H1 (cell line): Measurements from ENCODE around the gene EDEM2. TPM values are rescaled to one million over a fixed set of nuclear protein-coding genes. Genes with fewer than 3 reads are reported as not detected.

Source experiments
- CTCF ChIA-PET: fragments of 300-600 bp; sonication (Branson Sonifier 250); formaldehyde crosslinking; loops from one replicate; lab custom pipeline; 2021; ENCODE audit not compliant: partially characterized antibody; lab: Charles Lee
- POLR2A ChIA-PET: fragments of 300-600 bp; sonication (Branson Sonifier 250); formaldehyde crosslinking; loops from one replicate; lab custom pipeline; 2021; ENCODE audit warnings: inconsistent platforms; ENCODE audit not compliant: partially characterized antibody; lab: Charles Lee
- DNase-seq, 2 experiments: peaks; one replicate each; pipeline versions ENCODE4 v3.0.0 to v3.0.0-alpha.2; 2010 to 2022; ENCODE audit warnings: low spot score in 2 of 2, low read depth in 1 of 2, mixed read lengths in 1 of 2
- FAIRE-seq: peaks from 2 replicates; lab custom pipeline; 2011; peaks lifted over from hg19 to GRCh38; lab: Jason Lieb, UNC
- H2AFZ ChIP-seq: 2 replicates; pipeline ENCODE4 v1.8.1; 2012; ENCODE audit warnings: low read length, inconsistent platforms
- H2AK5ac ChIP-seq: 2 replicates; pipeline ENCODE4 v1.6.1; 2013; ENCODE audit warnings: low read depth, low read length
- H2BK120ac ChIP-seq: replicated peaks from 2 replicates; pipeline ENCODE3; 2013; ENCODE audit warnings: low read depth, low read length, inconsistent platforms
- H2BK12ac ChIP-seq: 2 replicates; pipeline ENCODE4 v1.6.1; 2013; ENCODE audit warnings: low read depth, low read length
- H2BK15ac ChIP-seq: 2 replicates; pipeline ENCODE4 v1.6.1; 2013; ENCODE audit warnings: low read length
- H2BK20ac ChIP-seq: 2 replicates; pipeline ENCODE4 v1.6.1; 2013; ENCODE audit warnings: low read length
- H2BK5ac ChIP-seq: 2 replicates; pipeline ENCODE4 v1.6.1; 2013; ENCODE audit warnings: low read depth, low read length
- H3K14ac ChIP-seq: 2 replicates; pipeline ENCODE4 v1.6.1; 2013; ENCODE audit warnings: inconsistent platforms; ENCODE audit not compliant: insufficient read length
- H3K18ac ChIP-seq: 2 replicates; pipeline ENCODE4 v1.6.1; 2013; ENCODE audit warnings: low read length; ENCODE audit errors: extremely low read depth
- H3K23ac ChIP-seq: 2 replicates; pipeline ENCODE4 v1.6.1; 2013; ENCODE audit warnings: inconsistent platforms; ENCODE audit not compliant: insufficient read length
- H3K23me2 ChIP-seq: 2 replicates; pipeline ENCODE4 v1.6.1; 2013; ENCODE audit warnings: low read depth, low read length
- H3K27ac ChIP-seq: 2 replicates; pipeline ENCODE4 v1.6.1; 2011; ENCODE audit warnings: low read depth, low read length, inconsistent platforms
- H3K27me3 ChIP-seq, 4 experiments: replicated peaks in 1 of 4; 1 replicate in 1 of 4; 2 replicates in 3 of 4; pipeline versions ENCODE4 v1.6.1 to v1.8.1; 2011 to 2013; ENCODE audit warnings: low read length in 3 of 4, mild to moderate bottlenecking in 3 of 4, inconsistent platforms in 2 of 4, mixed read lengths in 2 of 4, moderate library complexity in 1 of 4; ENCODE audit not compliant: control insufficient read depth in 3 of 4, insufficient read depth in 3 of 4; ENCODE audit errors: extremely low read depth in 1 of 4
- H3K36me3 ChIP-seq, 4 experiments: 2 replicates each; pipeline versions ENCODE4 v1.6.1 to v1.8.1; 2011 to 2013; ENCODE audit warnings: mild to moderate bottlenecking in 4 of 4, low read length in 3 of 4, moderate library complexity in 2 of 4, control low read depth in 1 of 4, inconsistent platforms in 1 of 4; ENCODE audit not compliant: insufficient read depth in 4 of 4, control insufficient read depth in 2 of 4
- H3K4ac ChIP-seq: replicated peaks from 2 replicates; pipeline ENCODE3; 2013; ENCODE audit warnings: low read length, low read depth, mixed read lengths, inconsistent platforms; ENCODE audit not compliant: insufficient read length
- H3K4me1 ChIP-seq, 4 experiments: replicated peaks in 1 of 4; 1 replicate in 1 of 4; 2 replicates in 3 of 4; pipeline versions ENCODE4 v1.6.1 to v1.8.1; 2011 to 2013; ENCODE audit warnings: low read length in 3 of 4, inconsistent platforms in 2 of 4, mixed read lengths in 1 of 4; ENCODE audit not compliant: insufficient read depth in 4 of 4, control insufficient read depth in 3 of 4
- H3K4me2 ChIP-seq, 2 experiments: 2 replicates each; pipeline versions ENCODE4 v1.6.1 to v1.8.1; 2011 to 2013; ENCODE audit warnings: low read depth in 2 of 2, low read length in 2 of 2, control low read depth in 1 of 2, inconsistent platforms in 1 of 2, mild to moderate bottlenecking in 1 of 2; ENCODE audit not compliant: insufficient read depth in 1 of 2
- H3K4me3 ChIP-seq, 4 experiments: fragments of 200-600, 300-600 bp in 1 of 4; sonication (generic), shearing (Covaris generic), sonication (Bioruptor Twin) in 1 of 4; 2 replicates each; pipeline versions ENCODE4 v1.5.1 to v1.8.1; 2011 to 2016; ENCODE audit warnings: low read length in 4 of 4, low read depth in 3 of 4, control low read depth in 2 of 4, inconsistent platforms in 2 of 4, mild to moderate bottlenecking in 2 of 4, mixed read lengths in 1 of 4, moderate library complexity in 1 of 4; ENCODE audit not compliant: insufficient read depth in 2 of 4; ENCODE audit errors: extremely low read depth in 1 of 4
- H3K56ac ChIP-seq: replicated peaks from 2 replicates; pipeline ENCODE3; 2013; ENCODE audit warnings: low read depth, mild to moderate bottlenecking, mixed read lengths, low read length, inconsistent platforms; ENCODE audit not compliant: insufficient read length
- H3K79me1 ChIP-seq: 2 replicates; pipeline ENCODE4 v1.6.1; 2013; ENCODE audit warnings: low read depth, low read length, control low read depth
- H3K79me2 ChIP-seq, 2 experiments: 2 replicates each; pipeline versions ENCODE4 v1.6.1 to v1.8.1; 2012 to 2013; ENCODE audit warnings: low read length in 2 of 2, mild to moderate bottlenecking in 2 of 2, inconsistent platforms in 1 of 2; ENCODE audit not compliant: insufficient read depth in 2 of 2, control insufficient read depth in 1 of 2
- H3K9ac ChIP-seq, 4 experiments: replicated peaks in 1 of 4; 1 replicate in 1 of 4; 2 replicates in 3 of 4; pipeline versions ENCODE4 v1.6.1 to v1.8.1; 2011 to 2013; ENCODE audit warnings: low read depth in 3 of 4, low read length in 3 of 4, control low read depth in 2 of 4, mild to moderate bottlenecking in 2 of 4, moderate library complexity in 2 of 4, inconsistent platforms in 1 of 4; ENCODE audit errors: extremely low read depth in 1 of 4
- H3K9me3 ChIP-seq, 2 experiments: 2 replicates each; pipeline versions ENCODE4 v1.6.1 to v1.8.1; 2012 to 2013; ENCODE audit warnings: mild to moderate bottlenecking in 2 of 2, moderate library complexity in 2 of 2, control low read depth in 1 of 2, inconsistent platforms in 1 of 2, low read depth in 1 of 2, low read length in 1 of 2, mixed read lengths in 1 of 2; ENCODE audit not compliant: insufficient read depth in 2 of 2
- H4K20me1 ChIP-seq, 2 experiments: replicated peaks in 1 of 2; 2 replicates each; pipeline versions ENCODE3 to v1.8.1; 2011 to 2013; ENCODE audit warnings: inconsistent platforms in 2 of 2, low read length in 2 of 2, mild to moderate bottlenecking in 1 of 2; ENCODE audit not compliant: insufficient read depth in 2 of 2, control insufficient read depth in 1 of 2
- H4K5ac ChIP-seq: 2 replicates; pipeline ENCODE4 v1.6.1; 2013; ENCODE audit warnings: low read length, low read depth, mixed read lengths, inconsistent platforms; ENCODE audit not compliant: insufficient read length
- H4K8ac ChIP-seq: 2 replicates; pipeline ENCODE4 v1.8.0; 2013; ENCODE audit warnings: mild to moderate bottlenecking, moderate library complexity, low read length, inconsistent platforms; ENCODE audit not compliant: insufficient read depth; ENCODE audit errors: extremely low read depth
- H4K91ac ChIP-seq: replicated peaks from 2 replicates; pipeline ENCODE3; 2013; ENCODE audit warnings: low read length, mixed read lengths, inconsistent platforms; ENCODE audit not compliant: insufficient read length
- BACH1 ChIP-seq: IDR thresholded peaks from 2 replicates; pipeline ENCODE4 v1.6.1; 2012; ENCODE audit warnings: low read length, improper control_type of control experiment
- CBX5 ChIP-seq: fragments of 300-800, 300-1000 bp; sonication (generic); IDR thresholded peaks from 2 replicates; pipeline ENCODE4 v1.7.1; 2016; ENCODE audit warnings: antibody characterized with exemption, low read length, low read depth
- CHD2 ChIP-seq: IDR thresholded peaks from 2 replicates; pipeline ENCODE4 v1.6.1; 2012; ENCODE audit warnings: low read length, improper control_type of control experiment
- EP300 ChIP-seq, 2 experiments: IDR thresholded peaks; 1 replicate in 1 of 2; 2 replicates in 1 of 2; pipeline ENCODE4 v1.6.1; 2011 to 2012; ENCODE audit warnings: low read depth in 2 of 2, low read length in 2 of 2, mild to moderate bottlenecking in 2 of 2, borderline replicate concordance in 1 of 2, inconsistent platforms in 1 of 2, moderate library complexity in 1 of 2
- FOSL1 ChIP-seq: IDR thresholded peaks from 2 replicates; pipeline ENCODE4 v1.6.1; 2011; ENCODE audit warnings: mild to moderate bottlenecking, low read depth, low read length, moderate library complexity; ENCODE audit not compliant: insufficient read depth
- POLR2A ChIP-seq, 2 experiments: IDR thresholded peaks; 1 replicate in 1 of 2; 2 replicates in 1 of 2; pipeline ENCODE4 v1.6.1; 2011; ENCODE audit warnings: low read depth in 2 of 2, low read length in 2 of 2, mild to moderate bottlenecking in 2 of 2; ENCODE audit errors: control extremely low read depth in 1 of 2
- RAD21 ChIP-seq, 2 experiments: IDR thresholded peaks in 1 of 2; conservative IDR thresholded peaks in 1 of 2; 2 replicates each; pipeline ENCODE4 v1.6.1; 2011; ENCODE audit warnings: low read depth in 2 of 2, low read length in 2 of 2, improper control_type of control experiment in 1 of 2, inconsistent platforms in 1 of 2, mild to moderate bottlenecking in 1 of 2, moderate library complexity in 1 of 2
- RXRA ChIP-seq: IDR thresholded peaks from 2 replicates; pipeline ENCODE4 v1.6.1; 2011; ENCODE audit warnings: low read depth, mild to moderate bottlenecking, low read length, moderate library complexity; ENCODE audit not compliant: insufficient read depth
- SP2 ChIP-seq: IDR thresholded peaks from 2 replicates; pipeline ENCODE4 v1.6.1; 2012; ENCODE audit warnings: mild to moderate bottlenecking, low read length, inconsistent platforms
- SRF ChIP-seq: IDR thresholded peaks from 2 replicates; pipeline ENCODE4 v1.6.1; 2011; ENCODE audit warnings: mild to moderate bottlenecking, low read depth, low read length, moderate library complexity
- TAF1 ChIP-seq: IDR thresholded peaks from 2 replicates; pipeline ENCODE4 v1.6.1; 2011; ENCODE audit warnings: mild to moderate bottlenecking, low read depth, low read length
- ZNF274 ChIP-seq: IDR thresholded peaks from 2 replicates; pipeline ENCODE4 v1.7.0; 2012; ENCODE audit warnings: low read length, borderline replicate concordance; ENCODE audit errors: extremely low read depth
- WGBS, 2 experiments: shearing (Covaris generic) in 1 of 2; methylation state at CpG; one replicate each; pipeline versions ENCODE4 v1.1.6 to v1.1.7; 2013 to 2015; ENCODE audit warnings: low lambda C conversion rate in 2 of 2, mixed read lengths in 2 of 2, inconsistent platforms in 1 of 2, low coverage in 1 of 2, missing lambda C conversion rate in 1 of 2; ENCODE audit not compliant: insufficient replicate concordance in 2 of 2, insufficient coverage in 1 of 2, insufficient read length in 1 of 2; ENCODE audit errors: extremely low coverage in 1 of 2, missing lambda C conversion rate in 1 of 2; 5-methylcytosine and 5-hydroxymethylcytosine counted together
- polyA plus RNA-seq, 7 experiments: library from polyadenylated mRNA; depleted of rRNA in 3 of 7; stranded (reverse) in 5 of 7; unstranded in 2 of 7; fragments of >200 nt in 5 of 7; fragments of 200-250 nt in 2 of 7; gene quantifications; 1 replicate in 5 of 7; 2 replicates in 1 of 7; 4 replicates in 1 of 7; pipeline versions ENCODE4 v1.2.1 to v1.2.3, GENCODE V29; 2011 to 2013; ENCODE audit warnings: missing spikeins in 2 of 7, mixed read lengths in 2 of 7
- total RNA-seq: library from RNA; stranded (reverse); fragmentation: NEBNext Ultra II Directional; extraction: Animal tissue kit (Norgen Biotek cat#: 25700); gene quantifications from 2 replicates; pipeline ENCODE4 v1.2.1, GENCODE V29; 2021
- TF ChIP-seq, protein P1 (sequence below): IDR thresholded peaks from 2 replicates; pipeline ENCODE4 v1.6.1; 2012; ENCODE audit warnings: inconsistent platforms

Gene EDEM2
- total and polyA plus RNA-seq, 2 of the 8 experiments (the other 6 are each of a cell fraction or from before 2014, with no cell fraction given): 15.2 to 19.6 TPM

GRCh38 chr20:35087355-35087754, 59.8 kb downstream of the EDEM2 start:
- Histone ChIP-seq H3K4me3 (no peak overlapping the region), H3K27ac (no peak overlapping the region), H4K20me1 (peaks cover 0 to 5% of the 10 kb centered on the region in 2 experiments), H4K5ac (no peak overlapping the region), H3K4me1 (peaks cover 0 to 7% (median 3%) of the 10 kb centered on the region in 4 experiments; a peak in 5 of 7 replicates), H2BK120ac (no peak overlapping the region), H3K18ac (no peak overlapping the region), H3K36me3 (peaks cover 0 to 4% (median 3%) of the 10 kb centered on the region in 4 experiments; a peak in 2 of 8 replicates), H3K14ac (no peak overlapping the region), H2BK5ac (no peak overlapping the region), H2BK20ac (no peak overlapping the region), H2AFZ (no peak overlapping the region), H3K4ac (no peak overlapping the region), H3K9me3 (no peaks in the 10 kb centered on the region), H3K56ac (no peak overlapping the region), H3K9ac (no peak overlapping the region), H3K23ac (no peak overlapping the region), H3K27me3 (no peaks in the 10 kb centered on the region), H2AK5ac (no peak overlapping the region), H4K91ac (no peak overlapping the region), H2BK12ac (no peak overlapping the region), H3K23me2 (peaks cover 5% of the 10 kb centered on the region), H3K79me1 (peaks cover 2% of the 10 kb centered on the region; the same call in 1 of the 2 replicates), H3K4me2 (no peak overlapping the region), H3K79me2 (peaks cover 5 to 90% of the 10 kb centered on the region in 2 experiments; a peak in 3 of 4 replicates), H4K8ac (no peak overlapping the region), H2BK15ac (no peak overlapping the region)
- CTCF ChIA-PET: interaction anchor here (0.6 to 0.8 kb wide), 2 partner anchors 15 to 158 kb away, joined by 3 read pairs; no protein-coding TSS in a partner anchor
- DNase-seq (no peak), FAIRE-seq (no peak)
- POLR2A ChIA-PET: interaction anchor here (1.1 to 1.4 kb wide), 2 partner anchors 9 to 10 kb away, joined by 3 read pairs; no protein-coding TSS in a partner anchor
- WGBS, 2 experiments: 89% methylated on average over 5 of the region's 5 CpGs; no CpG with 5 or more reads in 1 of the 2 experiments
- no peak for TF ChIP-seq SP2
- no peak for TF ChIP-seq RXRA
- no peak for TF ChIP-seq SRF
- TF ChIP-seq POLR2A (IDR thresholded peaks at IDR 0.05; ENCODE audit: control extremely low read depth in 1 of 2, low read depth in 2 of 2, low read length in 2 of 2): no peak
- no peak for TF ChIP-seq EP300 (IDR thresholded peaks at IDR 0.05; ENCODE audit: borderline replicate concordance in 1 of 2, low read depth in 2 of 2, low read length in 2 of 2)
- no peak for TF ChIP-seq TAF1
- TF ChIP-seq ZNF274: no peak
- TF ChIP-seq RAD21 (IDR thresholded peaks at IDR 0.05 in 1 of 2, conservative IDR thresholded peaks at IDR 0.05 in 1 of 2; ENCODE audit: low read depth in 2 of 2, low read length in 2 of 2): no peak
- no peak for TF ChIP-seq FOSL1
- TF ChIP-seq BACH1: no peak
- TF ChIP-seq CHD2: no peak
- TF ChIP-seq, protein P1, sequence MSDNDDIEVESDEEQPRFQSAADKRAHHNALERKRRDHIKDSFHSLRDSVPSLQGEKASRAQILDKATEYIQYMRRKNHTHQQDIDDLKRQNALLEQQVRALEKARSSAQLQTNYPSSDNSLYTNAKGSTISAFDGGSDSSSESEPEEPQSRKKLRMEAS: no peak
- TF ChIP-seq CBX5: no peak
